Measurements from ENCODE around the gene PDE6G.
A peak's percentile ranks its signal among the peaks of the same experiment; 100 is the strongest.

Gene PDE6G

GRCh38 chr17:81681672-81682071, 25.3 kb upstream of the PDE6G start:
- Histone ChIP-seq H4K20me1 (ENCODE audit: insufficient read depth, low read length, poor library complexity, severe bottlenecking) (peaks cover 20% of the 10 kb centered on the region), H3K4me3 (ENCODE audit: low read length, poor library complexity, severe bottlenecking) (no peak overlapping the region), H3F3A (ENCODE audit: low read depth) (no peaks in the 10 kb centered on the region), H3K9me3 (ENCODE audit: insufficient read depth, low read depth, low read length) (no peaks in the 10 kb centered on the region), H3K79me2 (ENCODE audit: insufficient read depth, low read length) (peaks cover 60% of the 10 kb centered on the region), H3K4me2 (ENCODE audit: low read depth, low read length, poor library complexity, severe bottlenecking) (peak overlapping the region; percentile 86), H3K4me1 (ENCODE audit: insufficient read depth, low read length, poor library complexity, severe bottlenecking) (peaks cover 15% of the 10 kb centered on the region), H3K36me3 (ENCODE audit: insufficient read depth, low read length) (peaks cover 6% of the 10 kb centered on the region; the same call in 1 of the 2 replicates), H3K27me3 (ENCODE audit: insufficient read depth, low read length, poor library complexity, severe bottlenecking) (no peaks in the 10 kb centered on the region), H3K9me2 (replicated peaks; ENCODE audit: low read depth, low read length) (no peaks in the 10 kb centered on the region), H2AFZ (ENCODE audit: low read length) (no peak overlapping the region), H3K9ac (ENCODE audit: low read depth, low read length, poor library complexity, severe bottlenecking) (peak overlapping the region; percentile 91)
- TF ChIP-seq CTCF (conservative IDR thresholded peaks at IDR 0.05; ENCODE audit: low read length) (no peak), EZH2phosphoT487 (IDR thresholded peaks at IDR 0.05; ENCODE audit: borderline replicate concordance) (no peak)

GRCh38 chr17:81680150-81680549, 23.8 kb upstream of the PDE6G start:
- Histone ChIP-seq H3F3A (ENCODE audit: low read depth) (no peaks in the 10 kb centered on the region), H3K4me2 (ENCODE audit: low read depth, low read length, poor library complexity, severe bottlenecking) (no peak overlapping the region), H3K9me2 (replicated peaks; ENCODE audit: low read depth, low read length) (no peaks in the 10 kb centered on the region), H3K27me3 (ENCODE audit: insufficient read depth, low read length, poor library complexity, severe bottlenecking) (no peaks in the 10 kb centered on the region), H4K20me1 (ENCODE audit: insufficient read depth, low read length, poor library complexity, severe bottlenecking) (peaks cover 14% of the 10 kb centered on the region), H3K4me3 (ENCODE audit: low read length, poor library complexity, severe bottlenecking) (no peak overlapping the region), H3K4me1 (ENCODE audit: insufficient read depth, low read length, poor library complexity, severe bottlenecking) (peaks cover 9% of the 10 kb centered on the region), H3K9ac (ENCODE audit: low read depth, low read length, poor library complexity, severe bottlenecking) (no peak overlapping the region), H2AFZ (ENCODE audit: low read length) (no peak overlapping the region), H3K36me3 (ENCODE audit: insufficient read depth, low read length) (no peaks in the 10 kb centered on the region), H3K79me2 (ENCODE audit: insufficient read depth, low read length) (peaks cover 45% of the 10 kb centered on the region), H3K9me3 (ENCODE audit: insufficient read depth, low read depth, low read length) (no peaks in the 10 kb centered on the region)
- TF ChIP-seq CTCF (conservative IDR thresholded peaks at IDR 0.05; ENCODE audit: low read length), result no peak
- no peak for TF ChIP-seq EZH2phosphoT487 (IDR thresholded peaks at IDR 0.05; ENCODE audit: borderline replicate concordance)

GRCh38 chr17:81676906-81677305, 20.6 kb upstream of the PDE6G start:
- no peak overlapping the region for H3K9ac ChIP-seq (ENCODE audit: low read depth, low read length, poor library complexity, severe bottlenecking)
- no peak overlapping the region for H2AFZ ChIP-seq (ENCODE audit: low read length)
- peaks cover 2% of the 10 kb centered on the region for H4K20me1 ChIP-seq (ENCODE audit: insufficient read depth, low read length, poor library complexity, severe bottlenecking)
- peaks cover 17% of the 10 kb centered on the region; the same call in 1 of the 2 replicates for H3K79me2 ChIP-seq (ENCODE audit: insufficient read depth, low read length)
- no peaks in the 10 kb centered on the region for H3F3A ChIP-seq (ENCODE audit: low read depth)
- no peaks in the 10 kb centered on the region for H3K27me3 ChIP-seq (ENCODE audit: insufficient read depth, low read length, poor library complexity, severe bottlenecking)
- no peaks in the 10 kb centered on the region for H3K4me1 ChIP-seq (ENCODE audit: insufficient read depth, low read length, poor library complexity, severe bottlenecking)
- H3K9me3 ChIP-seq (ENCODE audit: insufficient read depth, low read depth, low read length), result no peaks in the 10 kb centered on the region
- no peak overlapping the region for H3K4me3 ChIP-seq (ENCODE audit: low read length, poor library complexity, severe bottlenecking)
- peaks cover 15% of the 10 kb centered on the region; the same call in 1 of the 2 replicates for H3K36me3 ChIP-seq (ENCODE audit: insufficient read depth, low read length)
- H3K9me2 ChIP-seq (replicated peaks; ENCODE audit: low read depth, low read length), result no peaks in the 10 kb centered on the region
- H3K4me2 ChIP-seq (ENCODE audit: low read depth, low read length, poor library complexity, severe bottlenecking), result no peak overlapping the region
- no peak for TF ChIP-seq EZH2phosphoT487 (IDR thresholded peaks at IDR 0.05; ENCODE audit: borderline replicate concordance)
- no peak for TF ChIP-seq CTCF (conservative IDR thresholded peaks at IDR 0.05; ENCODE audit: low read length)
